ENCODE data around the gene PRKG1. TPM values are rescaled to one million over a fixed set of nuclear protein-coding genes. Genes with fewer than 3 reads are reported as not detected.

PRKG1 gene
- total RNA-seq, 1 experiment from 2014 or later, result 1.7 TPM

DNA sequence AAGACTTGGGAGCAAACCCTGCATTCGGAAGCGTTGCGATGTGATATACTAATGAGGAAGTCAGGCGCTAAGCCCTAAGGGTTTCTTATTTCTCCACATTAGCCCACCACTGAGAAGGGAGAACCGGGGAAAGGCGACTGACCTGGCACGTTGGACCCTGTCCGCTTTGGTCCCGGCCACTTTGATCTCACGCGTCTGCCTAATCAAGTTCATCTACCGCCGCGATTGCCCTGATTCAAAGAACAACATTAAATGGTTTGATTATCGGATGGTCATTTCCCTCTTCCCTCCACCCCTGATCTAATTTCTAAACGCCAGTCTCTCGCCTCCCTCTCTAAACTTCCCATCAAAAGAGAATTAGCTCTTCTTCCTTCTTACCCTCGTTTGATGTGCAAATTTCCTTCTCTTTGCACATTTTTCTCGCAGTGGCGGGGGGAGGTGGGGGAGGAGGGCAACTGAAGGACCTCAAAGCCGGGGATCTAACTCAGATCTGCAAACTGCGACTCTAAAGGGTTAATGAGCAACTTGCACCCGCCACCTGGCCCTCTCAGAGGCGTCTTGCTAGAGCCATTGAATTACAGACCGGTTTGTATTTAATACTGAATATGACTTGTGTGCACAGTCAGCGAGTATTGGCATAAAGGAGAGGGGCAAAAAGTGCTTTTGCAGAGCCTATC, 1239.1 kb downstream of the PRKG1 start:
- DNase-seq (ENCODE audit: low read depth), result peak; percentile 41

GRCh38 chr10:52313933-52314821, 1239.9 kb downstream of the PRKG1 start, which contains the start of gene DKK1:
TSS of gene DKK1 (plus strand) at chr10:52314281. CDS start at chr10:52314435, 154 bp downstream.
- peak; percentile 92 for DNase-seq (ENCODE audit: low read depth)

DNA sequence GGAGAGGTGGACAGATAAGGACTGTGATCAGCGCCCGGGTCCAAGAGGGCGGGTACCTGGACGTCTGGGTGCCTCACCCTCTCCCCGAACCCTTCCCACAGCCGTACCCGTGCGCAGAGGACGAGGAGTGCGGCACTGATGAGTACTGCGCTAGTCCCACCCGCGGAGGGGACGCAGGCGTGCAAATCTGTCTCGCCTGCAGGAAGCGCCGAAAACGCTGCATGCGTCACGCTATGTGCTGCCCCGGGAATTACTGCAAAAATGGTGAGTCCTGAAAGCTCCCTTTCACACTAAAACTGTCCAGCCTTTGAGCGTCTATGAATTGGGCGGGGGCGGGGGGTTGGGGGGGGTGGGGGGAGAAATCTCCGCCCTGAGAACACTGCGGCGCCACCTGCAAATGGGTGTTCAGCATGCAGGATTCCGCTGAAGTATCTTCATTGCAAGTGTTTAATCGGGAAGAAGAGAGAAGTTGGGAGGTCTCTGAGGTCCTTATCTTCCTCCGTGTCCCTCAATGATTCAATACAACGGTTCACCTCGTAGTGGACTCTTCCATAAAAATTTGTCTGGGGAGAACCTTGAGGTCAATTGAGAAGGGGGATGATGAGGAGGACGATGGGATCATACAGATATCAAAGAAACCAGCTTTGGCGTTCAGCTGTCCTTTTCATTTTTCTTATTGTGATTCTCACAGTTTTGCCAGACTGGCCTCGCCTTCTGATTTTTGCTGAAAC, 1240.7 kb downstream of the PRKG1 start:
- peak; percentile 56 for DNase-seq (ENCODE audit: low read depth)

GRCh38 chr10:52316001-52316400, 1241.7 kb downstream of the PRKG1 start:
- peak; percentile 36 for DNase-seq (ENCODE audit: low read depth)

- DNase-seq (ENCODE audit: low read depth), result peak; percentile 23
These were observed 1242.2 kb downstream of the PRKG1 start for GRCh38 chr10:52316500-52316899.

DNA sequence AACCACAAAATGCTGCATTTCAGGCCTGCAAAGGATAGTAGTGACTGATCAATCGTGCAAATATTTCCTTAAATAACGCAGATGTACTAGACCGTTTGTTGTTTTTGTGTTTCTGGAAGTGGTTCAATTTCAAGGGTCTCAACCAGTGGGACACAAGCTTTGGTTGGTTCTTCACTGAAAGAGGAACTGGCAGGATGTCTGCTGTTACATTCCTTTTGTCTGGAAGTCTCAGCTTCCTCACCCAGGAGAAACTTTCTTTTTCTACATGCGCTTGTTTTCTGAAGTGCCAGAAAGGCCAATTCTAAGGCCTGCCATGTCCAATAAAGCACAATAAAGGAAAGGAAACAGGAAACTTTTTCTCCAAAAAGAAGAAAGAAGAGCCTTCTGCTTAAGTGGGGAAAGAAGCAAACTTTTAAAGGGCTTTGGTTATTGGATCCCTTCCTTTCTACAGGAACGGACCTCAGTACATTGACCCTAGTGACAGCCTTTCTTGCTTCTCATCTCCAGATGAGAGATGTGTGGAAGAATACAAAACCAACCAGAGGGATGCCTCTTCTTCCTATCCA, 1243.9 kb downstream of the PRKG1 start:
- DNase-seq (ENCODE audit: low read depth), result peak; percentile 73

- DNase-seq (ENCODE audit: low read depth), result peak; percentile 94
These were observed 1244.7 kb downstream of the PRKG1 start for GRCh38 chr10:52318822-52319464.

- peak; percentile 55 for DNase-seq (ENCODE audit: low read depth)
These were observed 1245.6 kb downstream of the PRKG1 start for GRCh38 chr10:52319926-52320325.

DNA sequence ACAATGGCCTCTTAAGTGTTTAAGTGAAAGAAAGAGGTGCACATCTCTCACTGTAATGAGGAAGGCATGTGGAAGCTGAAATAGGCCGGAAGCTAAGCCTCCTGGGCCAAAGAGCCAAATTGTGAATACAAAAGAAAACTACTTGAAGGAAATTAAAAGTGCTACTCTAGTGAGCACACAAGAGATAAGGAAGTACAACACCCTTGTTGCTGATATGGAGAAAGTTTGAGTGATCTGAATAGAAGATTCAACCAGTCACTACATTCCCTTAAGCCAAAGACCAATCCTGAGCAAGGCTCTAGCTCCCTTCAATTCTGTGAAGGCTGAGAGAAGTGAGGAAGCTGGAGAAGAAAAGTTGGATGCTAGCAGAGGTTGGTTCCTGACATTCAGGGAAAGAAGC, 1248.0 kb downstream of the PRKG1 start:
- no peak for DNase-seq (ENCODE audit: low read depth)

GRCh38 chr10:52322936-52323335, 1248.6 kb downstream of the PRKG1 start:
- no peak for DNase-seq (ENCODE audit: low read depth)

DNA sequence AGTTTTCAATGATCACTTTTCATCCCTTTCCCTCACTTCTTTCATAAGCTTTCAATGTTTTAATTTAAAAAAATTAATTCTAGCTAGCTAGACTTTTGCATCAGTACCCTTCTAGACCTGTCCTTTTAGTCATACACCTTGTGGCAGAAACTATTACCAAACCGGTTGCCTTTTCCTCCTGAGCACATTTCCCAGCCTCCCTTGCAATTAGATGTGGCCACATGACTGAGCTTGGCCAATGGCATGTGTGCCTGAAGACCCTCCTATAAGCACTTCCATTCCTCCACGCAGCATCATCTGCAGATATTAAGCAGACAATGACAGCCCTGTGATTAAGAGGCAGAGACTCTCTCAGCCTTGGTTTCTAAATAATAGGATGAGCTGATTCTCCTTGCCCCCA, 1252.1 kb downstream of the PRKG1 start:
- no peak for DNase-seq (ENCODE audit: low read depth)

GRCh38 chr10:52331638-52332364, 1257.5 kb downstream of the PRKG1 start:
- no peak for DNase-seq (ENCODE audit: low read depth)

- no peak for DNase-seq (ENCODE audit: low read depth)
These were observed 1258.5 kb downstream of the PRKG1 start for GRCh38 chr10:52332815-52333214.

GRCh38 chr10:52334595-52334994, 1260.3 kb downstream of the PRKG1 start:
- DNase-seq (ENCODE audit: low read depth), result peak; percentile 48

GRCh38 chr10:52335665-52336064, 1261.4 kb downstream of the PRKG1 start:
- no peak for DNase-seq (ENCODE audit: low read depth)

DNA sequence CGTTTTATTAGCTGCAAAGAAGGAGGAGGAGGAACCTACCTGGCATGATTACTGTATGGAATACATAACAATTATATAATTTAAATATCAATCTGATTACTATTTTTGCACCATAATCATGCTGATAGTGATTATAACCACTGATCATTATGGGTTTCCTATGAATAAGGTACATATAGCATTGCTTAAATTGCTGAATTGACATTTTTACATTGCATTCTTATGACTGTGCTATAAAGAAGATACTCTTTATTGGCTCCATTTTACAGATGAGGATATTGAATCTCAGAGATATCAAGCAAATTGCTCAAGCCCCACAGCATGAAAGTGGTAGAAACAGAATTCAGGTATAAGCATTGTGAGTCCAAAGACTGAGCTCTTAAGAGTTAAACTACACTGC, 1262.9 kb downstream of the PRKG1 start:
- no peak for DNase-seq (ENCODE audit: low read depth)

GRCh38 chr10:52343439-52343838, 1269.2 kb downstream of the PRKG1 start:
- no peak for DNase-seq (ENCODE audit: low read depth)

DNA sequence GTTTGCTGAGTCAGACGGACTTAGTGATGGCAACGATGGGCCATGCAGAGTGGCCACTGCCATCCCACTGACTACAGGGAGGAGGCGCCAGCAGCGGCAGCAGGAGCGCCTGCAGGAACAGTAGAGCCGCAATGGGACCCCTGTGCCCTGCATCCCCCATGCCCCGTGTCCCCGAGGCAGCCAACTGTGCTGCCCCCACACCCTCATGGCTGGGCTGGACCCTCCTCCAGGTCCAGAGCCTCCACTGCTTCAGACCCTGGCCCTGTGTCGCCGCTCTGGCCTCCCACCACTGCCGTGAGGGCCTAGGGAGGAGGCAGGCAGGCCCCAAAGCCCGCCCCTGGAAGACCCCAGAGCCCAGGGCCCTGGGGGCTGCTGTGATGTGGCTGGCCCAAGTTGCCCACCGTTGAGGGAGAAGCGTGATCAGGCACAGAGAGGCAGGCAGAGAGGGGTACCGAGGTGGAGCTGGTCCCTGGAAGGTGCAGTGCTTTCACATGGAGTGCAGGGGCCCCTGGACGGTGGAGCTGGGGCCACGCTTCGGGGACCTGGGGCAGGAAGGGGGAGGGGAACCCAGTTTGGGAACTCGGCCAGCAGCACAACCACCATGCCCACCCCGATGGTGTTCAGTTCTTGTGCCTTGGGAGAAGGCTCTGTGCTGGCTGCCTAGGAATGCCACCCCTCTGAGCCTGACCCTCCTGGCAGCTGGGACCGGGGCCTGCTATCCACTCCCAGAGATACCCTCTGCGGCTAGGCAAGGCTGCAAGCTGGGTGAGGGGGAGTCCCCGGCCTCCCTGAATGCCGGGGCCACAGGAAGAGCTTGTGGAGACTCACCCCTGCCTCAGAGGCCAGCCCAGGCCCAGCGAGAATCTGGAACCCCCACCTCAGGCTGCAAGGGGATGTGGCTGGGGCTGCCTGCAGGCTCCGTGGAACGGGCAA, 1272.4 kb downstream of the PRKG1 start:
- no peak for DNase-seq (ENCODE audit: low read depth)

GRCh38 chr10:52347327-52347667, 1273.0 kb downstream of the PRKG1 start:
- no peak for DNase-seq (ENCODE audit: low read depth)

All from M059J (cell line).